HepG2 (cell line): ENCODE measurements around the gene E2F1. TPM values are rescaled to one million over a fixed set of nuclear protein-coding genes. Genes with fewer than 3 reads are reported as not detected.

Experiments
- ASH2L ChIP-seq: fragments of 300-600, 200-600 bp; sonication (generic); IDR thresholded peaks from 2 replicates; pipeline ENCODE4 v1.7.0; 2017; ENCODE audit warnings: low read depth, mild to moderate bottlenecking, moderate library complexity, mixed read lengths, low read length; ENCODE audit not compliant: insufficient read length
- HOXA3 ChIP-seq: sonication (generic); formaldehyde crosslinking; IDR thresholded peaks from 2 replicates; pipeline ENCODE4 v1.5.0; 2020; ENCODE audit warnings: missing genetic modification reagents
- MED8 ChIP-seq: sonication (generic); formaldehyde crosslinking; IDR thresholded peaks from 2 replicates; pipeline ENCODE4 v1.8.1; 2023; ENCODE audit warnings: mild to moderate bottlenecking, missing genetic modification reagents; ENCODE audit not compliant: insufficient replicate concordance
- MTERF4 ChIP-seq: sonication (generic); formaldehyde crosslinking; IDR thresholded peaks from 2 replicates; pipeline ENCODE4 v1.8.0; 2023; ENCODE audit warnings: mild to moderate bottlenecking, missing genetic modification reagents
- TCF7L2 ChIP-seq: IDR thresholded peaks from 2 replicates; pipeline ENCODE4 v1.6.1; 2011; ENCODE audit warnings: mild to moderate bottlenecking, low read depth, low read length, moderate library complexity
- THAP7 ChIP-seq: sonication (generic); formaldehyde crosslinking; IDR thresholded peaks from 2 replicates; pipeline ENCODE4 v1.8.1; 2023; ENCODE audit warnings: mild to moderate bottlenecking, missing genetic modification reagents
- ZNF121 ChIP-seq: sonication (generic); formaldehyde crosslinking; IDR thresholded peaks from 2 replicates; pipeline ENCODE4 v1.5.0; 2020; ENCODE audit warnings: mild to moderate bottlenecking, missing genetic modification reagents
- ZNF614 ChIP-seq: IDR thresholded peaks from 2 replicates; pipeline ENCODE4 v1.6.1; 2018; ENCODE audit warnings: missing biosample characterization, missing genetic modification reagents, inconsistent platforms, borderline replicate concordance
- ZNF737 ChIP-seq: sonication (generic); formaldehyde crosslinking; IDR thresholded peaks from 2 replicates; pipeline ENCODE4 v1.5.0; 2020; ENCODE audit warnings: missing genetic modification reagents, mild to moderate bottlenecking, borderline replicate concordance
- polyA plus RNA-seq, 8 experiments: library from polyadenylated mRNA; depleted of rRNA in 3 of 8; stranded (reverse) in 7 of 8; unstranded in 1 of 8; fragments of >200 nt; fragmentation: Illumina TruSeq in 4 of 8; extraction: Trizol in 4 of 8; gene quantifications; 2 replicates each; pipeline versions ENCODE4 v1.2.1 to v1.2.3, GENCODE V29; 2011 to 2016; ENCODE audit warnings: low read depth in 4 of 8, missing spikeins in 1 of 8, mixed read lengths in 1 of 8; ENCODE audit not compliant: insufficient read depth in 1 of 8
- total RNA-seq, 5 experiments: library from RNA; depleted of rRNA; stranded (reverse); fragments of >200 nt; fragmentation: Illumina TruSeq; extraction: Trizol; gene quantifications; 2 replicates each; pipeline ENCODE4 v1.2.3, GENCODE V29; 2016; ENCODE audit warnings: low read depth in 1 of 5
- TF ChIP-seq, protein P1 (sequence below), 2 experiments: sonication (generic) in 1 of 2; formaldehyde crosslinking in 1 of 2; IDR thresholded peaks; 2 replicates each; pipeline versions ENCODE4 v1.5.1 to v1.6.1; 2011 to 2020; ENCODE audit warnings: borderline replicate concordance in 1 of 2, low read depth in 1 of 2, low read length in 1 of 2, mild to moderate bottlenecking in 1 of 2, missing genetic modification reagents in 1 of 2, moderate library complexity in 1 of 2
- TF ChIP-seq, protein P2 (sequence below): sonication (generic); formaldehyde crosslinking; IDR thresholded peaks from 2 replicates; pipeline ENCODE4 v1.9.0; 2022; ENCODE audit warnings: low read depth, missing genetic modification reagents
- TF ChIP-seq, protein P3 (sequence below): sonication (generic); formaldehyde crosslinking; IDR thresholded peaks from 2 replicates; pipeline ENCODE4 v1.4.0; 2020; ENCODE audit warnings: missing genetic modification reagents
- TF ChIP-seq, protein P4 (sequence below): sonication (generic); formaldehyde crosslinking; IDR thresholded peaks from 2 replicates; pipeline ENCODE4 v1.5.1; 2020; ENCODE audit warnings: mild to moderate bottlenecking, missing genetic modification reagents

Gene E2F1
- total and polyA plus RNA-seq, 2 of the 13 experiments (the other 11 are each of a cell fraction or from before 2014, with no cell fraction given): 25.5 to 39.4 TPM

- TF ChIP-seq, protein P1, sequence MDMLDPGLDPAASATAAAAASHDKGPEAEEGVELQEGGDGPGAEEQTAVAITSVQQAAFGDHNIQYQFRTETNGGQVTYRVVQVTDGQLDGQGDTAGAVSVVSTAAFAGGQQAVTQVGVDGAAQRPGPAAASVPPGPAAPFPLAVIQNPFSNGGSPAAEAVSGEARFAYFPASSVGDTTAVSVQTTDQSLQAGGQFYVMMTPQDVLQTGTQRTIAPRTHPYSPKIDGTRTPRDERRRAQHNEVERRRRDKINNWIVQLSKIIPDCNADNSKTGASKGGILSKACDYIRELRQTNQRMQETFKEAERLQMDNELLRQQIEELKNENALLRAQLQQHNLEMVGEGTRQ (IDR thresholded peaks at IDR 0.05; ENCODE audit: low read depth, low read length): no peak
- TF ChIP-seq, protein P1 (CRISPR knock-in tag; IDR thresholded peaks at IDR 0.05; ENCODE audit: borderline replicate concordance): no peak
- TF ChIP-seq MTERF4 (no peak), ZNF121 (CRISPR knock-in tag) (no peak; the same call in 1 of the 2 replicates), HOXA3 (CRISPR knock-in tag) (peak; percentile 22; the same call in 1 of the 2 replicates), ZNF737 (no peak), ASH2L (peak; percentile 49), THAP7 (CRISPR knock-in tag) (no peak), TCF7L2 (no peak), ZNF614 (CRISPR knock-in tag) (peak; percentile 85; the same call in 1 of the 2 replicates), MED8 (CRISPR knock-in tag) (peak; percentile 45)
- TF ChIP-seq, protein P2, sequence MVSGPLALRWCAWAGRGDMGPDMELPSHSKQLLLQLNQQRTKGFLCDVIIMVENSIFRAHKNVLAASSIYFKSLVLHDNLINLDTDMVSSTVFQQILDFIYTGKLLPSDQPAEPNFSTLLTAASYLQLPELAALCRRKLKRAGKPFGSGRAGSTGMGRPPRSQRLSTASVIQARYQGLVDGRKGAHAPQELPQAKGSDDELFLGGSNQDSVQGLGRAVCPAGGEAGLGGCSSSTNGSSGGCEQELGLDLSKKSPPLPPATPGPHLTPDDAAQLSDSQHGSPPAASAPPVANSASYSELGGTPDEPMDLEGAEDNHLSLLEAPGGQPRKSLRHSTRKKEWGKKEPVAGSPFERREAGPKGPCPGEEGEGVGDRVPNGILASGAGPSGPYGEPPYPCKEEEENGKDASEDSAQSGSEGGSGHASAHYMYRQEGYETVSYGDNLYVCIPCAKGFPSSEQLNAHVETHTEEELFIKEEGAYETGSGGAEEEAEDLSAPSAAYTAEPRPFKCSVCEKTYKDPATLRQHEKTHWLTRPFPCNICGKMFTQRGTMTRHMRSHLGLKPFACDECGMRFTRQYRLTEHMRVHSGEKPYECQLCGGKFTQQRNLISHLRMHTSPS (CRISPR knock-in tag): no peak
- TF ChIP-seq, protein P3, sequence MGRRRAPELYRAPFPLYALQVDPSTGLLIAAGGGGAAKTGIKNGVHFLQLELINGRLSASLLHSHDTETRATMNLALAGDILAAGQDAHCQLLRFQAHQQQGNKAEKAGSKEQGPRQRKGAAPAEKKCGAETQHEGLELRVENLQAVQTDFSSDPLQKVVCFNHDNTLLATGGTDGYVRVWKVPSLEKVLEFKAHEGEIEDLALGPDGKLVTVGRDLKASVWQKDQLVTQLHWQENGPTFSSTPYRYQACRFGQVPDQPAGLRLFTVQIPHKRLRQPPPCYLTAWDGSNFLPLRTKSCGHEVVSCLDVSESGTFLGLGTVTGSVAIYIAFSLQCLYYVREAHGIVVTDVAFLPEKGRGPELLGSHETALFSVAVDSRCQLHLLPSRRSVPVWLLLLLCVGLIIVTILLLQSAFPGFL (CRISPR knock-in tag): no peak
- TF ChIP-seq, protein P4, sequence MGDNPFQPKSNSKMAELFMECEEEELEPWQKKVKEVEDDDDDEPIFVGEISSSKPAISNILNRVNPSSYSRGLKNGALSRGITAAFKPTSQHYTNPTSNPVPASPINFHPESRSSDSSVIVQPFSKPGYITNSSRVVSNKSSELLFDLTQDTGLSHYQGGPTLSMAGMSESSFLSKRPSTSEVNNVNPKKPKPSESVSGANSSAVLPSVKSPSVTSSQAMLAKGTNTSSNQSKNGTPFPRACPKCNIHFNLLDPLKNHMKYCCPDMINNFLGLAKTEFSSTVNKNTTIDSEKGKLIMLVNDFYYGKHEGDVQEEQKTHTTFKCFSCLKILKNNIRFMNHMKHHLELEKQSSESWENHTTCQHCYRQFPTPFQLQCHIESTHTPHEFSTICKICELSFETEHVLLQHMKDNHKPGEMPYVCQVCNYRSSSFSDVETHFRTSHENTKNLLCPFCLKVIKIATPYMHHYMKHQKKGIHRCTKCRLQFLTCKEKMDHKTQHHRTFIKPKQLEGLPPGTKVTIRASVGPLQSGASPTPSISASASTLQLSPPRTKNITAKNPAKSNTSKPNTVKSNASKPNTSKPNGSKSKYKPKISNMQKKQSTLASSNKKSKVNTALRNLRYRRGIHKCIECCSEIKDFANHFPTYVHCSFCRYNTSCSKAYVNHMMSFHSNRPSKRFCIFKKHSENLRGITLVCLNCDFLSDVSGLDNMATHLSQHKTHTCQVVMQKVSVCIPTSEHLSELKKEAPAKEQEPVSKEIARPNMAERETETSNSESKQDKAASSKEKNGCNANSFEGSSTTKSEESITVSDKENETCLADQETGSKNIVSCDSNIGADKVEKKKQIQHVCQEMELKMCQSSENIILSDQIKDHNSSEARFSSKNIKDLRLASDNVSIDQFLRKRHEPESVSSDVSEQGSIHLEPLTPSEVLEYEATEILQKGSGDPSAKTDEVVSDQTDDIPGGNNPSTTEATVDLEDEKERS: peak; percentile 27; the same call in 1 of the 2 replicates
These were observed 38.4 kb upstream of the E2F1 start (continued) for GRCh38 chr20:33724439-33725094.
